K562 (cell line): ENCODE measurements around the gene AP4S1. TPM values are rescaled to one million over a fixed set of nuclear protein-coding genes. Genes with fewer than 3 reads are reported as not detected.

Experiments used
- HNRNPUL1 ChIP-seq: fragments of 200-400 bp; formaldehyde crosslinking; IDR thresholded peaks from 2 replicates; pipeline ENCODE4 v1.6.1; 2017; ENCODE audit warnings: low read length
- NFATC3 ChIP-seq: fragments of 450-650 bp; IDR thresholded peaks from 2 replicates; pipeline ENCODE4 v1.6.1; 2017; ENCODE audit warnings: mild to moderate bottlenecking
- SIN3B ChIP-seq: fragments of 450-650 bp; IDR thresholded peaks from 2 replicates; pipeline ENCODE4 v1.6.1; 2017; ENCODE audit warnings: low read depth, mild to moderate bottlenecking, moderate library complexity
- SREBF2 ChIP-seq: sonication (generic); formaldehyde crosslinking; IDR thresholded peaks from 2 replicates; pipeline ENCODE4 v1.4.0; 2020; ENCODE audit warnings: mild to moderate bottlenecking, missing genetic modification reagents
- TCFL5 ChIP-seq: fragments of 250-450 bp; sonication (Bioruptor Pico); conservative IDR thresholded peaks from 2 replicates; pipeline ENCODE4 v1.6.1; 2021; ENCODE audit warnings: mild to moderate bottlenecking, moderate library complexity, matching md5 sums
- TOE1 ChIP-seq, 2 experiments: fragments of 450-650 bp in 1 of 2; sonication (generic) in 1 of 2; formaldehyde crosslinking in 1 of 2; IDR thresholded peaks; 2 replicates each; pipeline versions ENCODE4 v1.7.1 to v1.8.0; 2016 to 2022; ENCODE audit warnings: borderline replicate concordance in 2 of 2, mild to moderate bottlenecking in 2 of 2, antibody characterized with exemption in 1 of 2, inconsistent platforms in 1 of 2, low read depth in 1 of 2, missing genetic modification reagents in 1 of 2, moderate library complexity in 1 of 2
- ZBTB1 ChIP-seq: sonication (generic); formaldehyde crosslinking; IDR thresholded peaks from 2 replicates; pipeline ENCODE4 v1.8.1; 2023; ENCODE audit warnings: missing genetic modification reagents, low read depth, mild to moderate bottlenecking, borderline replicate concordance
- ZNF586 ChIP-seq: fragments of 450-650 bp; formaldehyde crosslinking; conservative IDR thresholded peaks from 2 replicates; pipeline ENCODE4 v1.4.0; 2020; ENCODE audit warnings: mild to moderate bottlenecking, moderate library complexity
- ZNF699 ChIP-seq: fragments of 250-450 bp; sonication (Bioruptor Pico); IDR thresholded peaks from 2 replicates; pipeline ENCODE4 v1.8.0; 2021; ENCODE audit warnings: mild to moderate bottlenecking, moderate library complexity; ENCODE audit not compliant: insufficient replicate concordance
- polyA plus RNA-seq, 8 experiments: library from polyadenylated mRNA; depleted of rRNA in 4 of 8; stranded (reverse) in 5 of 8; unstranded in 3 of 8; fragments of >200 nt; fragmentation: Nextera tagmentation in 2 of 8; fragmentation: Illumina TruSeq in 1 of 8; extraction: Ambion mirVana in 2 of 8; extraction: Trizol in 1 of 8; gene quantifications; 2 replicates each; pipeline versions ENCODE4 v1.2.1 to v1.2.3, GENCODE V29; 2011 to 2014; ENCODE audit warnings: inconsistent platforms in 1 of 8, missing spikeins in 1 of 8
- total RNA-seq, 7 experiments: library from RNA; depleted of rRNA in 6 of 7; stranded (reverse); fragments of >200 nt in 6 of 7; fragmentation: Illumina TruSeq in 2 of 7; extraction: Trizol in 2 of 7; gene quantifications; 2 replicates each; pipeline versions ENCODE4 v1.2.1 to v1.2.3, GENCODE V29; 2011 to 2021; ENCODE audit warnings: low replicate concordance in 1 of 7
- TF ChIP-seq, protein P1 (sequence below): sonication (generic); formaldehyde crosslinking; IDR thresholded peaks from 2 replicates; pipeline ENCODE4 v1.8.1; 2022; ENCODE audit warnings: missing genetic modification reagents
- TF ChIP-seq, protein P2 (sequence below): fragments of 200-600 bp; sonication (generic); IDR thresholded peaks from one replicate; pipeline ENCODE4 v1.6.1; 2012; ENCODE audit warnings: mild to moderate bottlenecking, low read depth, low read length, inconsistent platforms
- TF ChIP-seq, protein P3 (sequence below), 2 experiments: fragments of 450-650 bp; IDR thresholded peaks; 2 replicates each; pipeline ENCODE4 v1.6.1; 2016

The AP4S1 gene
- total and polyA plus RNA-seq, 9 of the 15 experiments (the other 6 are each of a cell fraction or from before 2014, with no cell fraction given), result 3.7 to 7.8 (median 5.9) TPM

DNA sequence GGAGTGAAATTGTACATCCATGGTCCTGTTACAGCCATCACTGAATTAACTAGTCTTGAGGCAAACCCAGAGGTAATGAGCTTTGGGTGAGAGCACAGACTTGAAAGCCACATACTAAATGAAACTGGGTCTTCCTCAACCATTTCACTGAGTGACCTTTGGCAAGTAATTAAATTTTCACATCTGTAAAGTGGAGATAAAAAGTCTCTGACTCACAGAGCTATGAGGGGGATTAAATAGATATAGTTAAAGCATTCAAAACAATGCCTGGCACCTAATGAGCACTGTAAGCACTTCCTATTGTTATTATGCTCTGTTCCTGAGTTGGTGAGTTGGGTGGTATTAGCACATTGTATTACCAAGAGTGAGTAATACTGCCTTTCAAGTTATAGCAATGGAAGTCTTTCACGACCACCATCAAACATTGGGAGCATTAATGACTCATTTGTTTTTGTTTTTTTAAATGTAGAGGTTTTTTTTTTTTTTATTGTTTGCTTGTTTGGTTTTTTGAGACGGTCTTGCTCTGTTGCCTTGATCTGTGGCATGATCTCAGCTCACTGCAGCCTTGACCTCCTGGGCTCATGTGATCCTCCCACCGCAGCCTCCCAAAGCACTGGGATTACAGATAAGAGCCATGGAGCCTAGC lies 13.2 kb downstream of the AP4S1 start (continued):
- TF ChIP-seq, protein P1, sequence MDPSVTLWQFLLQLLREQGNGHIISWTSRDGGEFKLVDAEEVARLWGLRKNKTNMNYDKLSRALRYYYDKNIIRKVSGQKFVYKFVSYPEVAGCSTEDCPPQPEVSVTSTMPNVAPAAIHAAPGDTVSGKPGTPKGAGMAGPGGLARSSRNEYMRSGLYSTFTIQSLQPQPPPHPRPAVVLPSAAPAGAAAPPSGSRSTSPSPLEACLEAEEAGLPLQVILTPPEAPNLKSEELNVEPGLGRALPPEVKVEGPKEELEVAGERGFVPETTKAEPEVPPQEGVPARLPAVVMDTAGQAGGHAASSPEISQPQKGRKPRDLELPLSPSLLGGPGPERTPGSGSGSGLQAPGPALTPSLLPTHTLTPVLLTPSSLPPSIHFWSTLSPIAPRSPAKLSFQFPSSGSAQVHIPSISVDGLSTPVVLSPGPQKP (CRISPR knock-in tag), result no peak
- TF ChIP-seq SREBF2 (CRISPR knock-in tag) (no peak), ZNF586 (no peak), ZBTB1 (no peak), NFATC3 (peak; percentile 67; the same call in 1 of the 2 replicates), TCFL5 (CRISPR knock-in tag) (no peak), SIN3B (no peak), TOE1 (IDR thresholded peaks at IDR 0.05; ENCODE audit: borderline replicate concordance) (0 out of 2 replicates have a peak, but pooled peaks have one; percentile 23), TOE1 (CRISPR knock-in tag; IDR thresholded peaks at IDR 0.05; ENCODE audit: borderline replicate concordance, low read depth) (no peak), ZNF699 (CRISPR knock-in tag) (no peak), HNRNPUL1 (no peak)
- TF ChIP-seq, protein P2, sequence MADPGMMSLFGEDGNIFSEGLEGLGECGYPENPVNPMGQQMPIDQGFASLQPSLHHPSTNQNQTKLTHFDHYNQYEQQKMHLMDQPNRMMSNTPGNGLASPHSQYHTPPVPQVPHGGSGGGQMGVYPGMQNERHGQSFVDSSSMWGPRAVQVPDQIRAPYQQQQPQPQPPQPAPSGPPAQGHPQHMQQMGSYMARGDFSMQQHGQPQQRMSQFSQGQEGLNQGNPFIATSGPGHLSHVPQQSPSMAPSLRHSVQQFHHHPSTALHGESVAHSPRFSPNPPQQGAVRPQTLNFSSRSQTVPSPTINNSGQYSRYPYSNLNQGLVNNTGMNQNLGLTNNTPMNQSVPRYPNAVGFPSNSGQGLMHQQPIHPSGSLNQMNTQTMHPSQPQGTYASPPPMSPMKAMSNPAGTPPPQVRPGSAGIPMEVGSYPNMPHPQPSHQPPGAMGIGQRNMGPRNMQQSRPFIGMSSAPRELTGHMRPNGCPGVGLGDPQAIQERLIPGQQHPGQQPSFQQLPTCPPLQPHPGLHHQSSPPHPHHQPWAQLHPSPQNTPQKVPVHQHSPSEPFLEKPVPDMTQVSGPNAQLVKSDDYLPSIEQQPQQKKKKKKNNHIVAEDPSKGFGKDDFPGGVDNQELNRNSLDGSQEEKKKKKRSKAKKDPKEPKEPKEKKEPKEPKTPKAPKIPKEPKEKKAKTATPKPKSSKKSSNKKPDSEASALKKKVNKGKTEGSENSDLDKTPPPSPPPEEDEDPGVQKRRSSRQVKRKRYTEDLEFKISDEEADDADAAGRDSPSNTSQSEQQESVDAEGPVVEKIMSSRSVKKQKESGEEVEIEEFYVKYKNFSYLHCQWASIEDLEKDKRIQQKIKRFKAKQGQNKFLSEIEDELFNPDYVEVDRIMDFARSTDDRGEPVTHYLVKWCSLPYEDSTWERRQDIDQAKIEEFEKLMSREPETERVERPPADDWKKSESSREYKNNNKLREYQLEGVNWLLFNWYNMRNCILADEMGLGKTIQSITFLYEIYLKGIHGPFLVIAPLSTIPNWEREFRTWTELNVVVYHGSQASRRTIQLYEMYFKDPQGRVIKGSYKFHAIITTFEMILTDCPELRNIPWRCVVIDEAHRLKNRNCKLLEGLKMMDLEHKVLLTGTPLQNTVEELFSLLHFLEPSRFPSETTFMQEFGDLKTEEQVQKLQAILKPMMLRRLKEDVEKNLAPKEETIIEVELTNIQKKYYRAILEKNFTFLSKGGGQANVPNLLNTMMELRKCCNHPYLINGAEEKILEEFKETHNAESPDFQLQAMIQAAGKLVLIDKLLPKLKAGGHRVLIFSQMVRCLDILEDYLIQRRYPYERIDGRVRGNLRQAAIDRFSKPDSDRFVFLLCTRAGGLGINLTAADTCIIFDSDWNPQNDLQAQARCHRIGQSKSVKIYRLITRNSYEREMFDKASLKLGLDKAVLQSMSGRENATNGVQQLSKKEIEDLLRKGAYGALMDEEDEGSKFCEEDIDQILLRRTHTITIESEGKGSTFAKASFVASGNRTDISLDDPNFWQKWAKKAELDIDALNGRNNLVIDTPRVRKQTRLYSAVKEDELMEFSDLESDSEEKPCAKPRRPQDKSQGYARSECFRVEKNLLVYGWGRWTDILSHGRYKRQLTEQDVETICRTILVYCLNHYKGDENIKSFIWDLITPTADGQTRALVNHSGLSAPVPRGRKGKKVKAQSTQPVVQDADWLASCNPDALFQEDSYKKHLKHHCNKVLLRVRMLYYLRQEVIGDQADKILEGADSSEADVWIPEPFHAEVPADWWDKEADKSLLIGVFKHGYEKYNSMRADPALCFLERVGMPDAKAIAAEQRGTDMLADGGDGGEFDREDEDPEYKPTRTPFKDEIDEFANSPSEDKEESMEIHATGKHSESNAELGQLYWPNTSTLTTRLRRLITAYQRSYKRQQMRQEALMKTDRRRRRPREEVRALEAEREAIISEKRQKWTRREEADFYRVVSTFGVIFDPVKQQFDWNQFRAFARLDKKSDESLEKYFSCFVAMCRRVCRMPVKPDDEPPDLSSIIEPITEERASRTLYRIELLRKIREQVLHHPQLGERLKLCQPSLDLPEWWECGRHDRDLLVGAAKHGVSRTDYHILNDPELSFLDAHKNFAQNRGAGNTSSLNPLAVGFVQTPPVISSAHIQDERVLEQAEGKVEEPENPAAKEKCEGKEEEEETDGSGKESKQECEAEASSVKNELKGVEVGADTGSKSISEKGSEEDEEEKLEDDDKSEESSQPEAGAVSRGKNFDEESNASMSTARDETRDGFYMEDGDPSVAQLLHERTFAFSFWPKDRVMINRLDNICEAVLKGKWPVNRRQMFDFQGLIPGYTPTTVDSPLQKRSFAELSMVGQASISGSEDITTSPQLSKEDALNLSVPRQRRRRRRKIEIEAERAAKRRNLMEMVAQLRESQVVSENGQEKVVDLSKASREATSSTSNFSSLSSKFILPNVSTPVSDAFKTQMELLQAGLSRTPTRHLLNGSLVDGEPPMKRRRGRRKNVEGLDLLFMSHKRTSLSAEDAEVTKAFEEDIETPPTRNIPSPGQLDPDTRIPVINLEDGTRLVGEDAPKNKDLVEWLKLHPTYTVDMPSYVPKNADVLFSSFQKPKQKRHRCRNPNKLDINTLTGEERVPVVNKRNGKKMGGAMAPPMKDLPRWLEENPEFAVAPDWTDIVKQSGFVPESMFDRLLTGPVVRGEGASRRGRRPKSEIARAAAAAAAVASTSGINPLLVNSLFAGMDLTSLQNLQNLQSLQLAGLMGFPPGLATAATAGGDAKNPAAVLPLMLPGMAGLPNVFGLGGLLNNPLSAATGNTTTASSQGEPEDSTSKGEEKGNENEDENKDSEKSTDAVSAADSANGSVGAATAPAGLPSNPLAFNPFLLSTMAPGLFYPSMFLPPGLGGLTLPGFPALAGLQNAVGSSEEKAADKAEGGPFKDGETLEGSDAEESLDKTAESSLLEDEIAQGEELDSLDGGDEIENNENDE, result no peak
- TF ChIP-seq, protein P3, sequence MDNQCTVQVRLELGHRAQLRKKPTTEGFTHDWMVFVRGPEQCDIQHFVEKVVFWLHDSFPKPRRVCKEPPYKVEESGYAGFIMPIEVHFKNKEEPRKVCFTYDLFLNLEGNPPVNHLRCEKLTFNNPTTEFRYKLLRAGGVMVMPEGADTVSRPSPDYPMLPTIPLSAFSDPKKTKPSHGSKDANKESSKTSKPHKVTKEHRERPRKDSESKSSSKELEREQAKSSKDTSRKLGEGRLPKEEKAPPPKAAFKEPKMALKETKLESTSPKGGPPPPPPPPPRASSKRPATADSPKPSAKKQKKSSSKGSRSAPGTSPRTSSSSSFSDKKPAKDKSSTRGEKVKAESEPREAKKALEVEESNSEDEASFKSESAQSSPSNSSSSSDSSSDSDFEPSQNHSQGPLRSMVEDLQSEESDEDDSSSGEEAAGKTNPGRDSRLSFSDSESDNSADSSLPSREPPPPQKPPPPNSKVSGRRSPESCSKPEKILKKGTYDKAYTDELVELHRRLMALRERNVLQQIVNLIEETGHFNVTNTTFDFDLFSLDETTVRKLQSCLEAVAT (IDR thresholded peaks at IDR 0.05), result 0 out of 4 replicates have a peak, but pooled peaks have one; percentile 38 to 48
